ENCODE results near the gene P2RX4. TPM values are rescaled to one million over a fixed set of nuclear protein-coding genes. Genes with fewer than 3 reads are reported as not detected.

P2RX4 gene
- total and polyA plus RNA-seq, 9 donors = 17.8 to 46.7 (median 26.6) TPM

DNA sequence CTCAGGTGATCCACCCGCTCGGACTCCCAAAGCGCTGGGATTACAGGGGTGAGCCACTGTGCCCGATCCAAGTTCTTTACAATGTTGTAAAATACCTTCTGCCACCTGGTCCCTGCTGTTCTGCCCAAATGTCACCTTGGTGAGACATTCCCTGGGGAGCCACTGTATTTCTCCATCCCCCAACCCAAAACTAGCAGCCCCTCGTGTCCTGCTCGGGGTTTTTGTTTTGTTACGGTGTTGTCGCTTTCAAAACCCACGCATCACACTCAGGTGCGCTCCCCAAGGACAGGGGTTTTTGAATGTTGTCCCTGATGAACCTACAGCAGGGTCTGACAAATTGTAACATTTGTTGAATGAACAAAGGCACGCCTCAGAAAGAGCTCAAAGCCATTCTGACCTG is 49.1 kb downstream of the P2RX4 start:
- no peak for DNase-seq

GRCh38 chr12:121260091-121260490 is 50.2 kb downstream of the P2RX4 start:
- Histone ChIP-seq H3K27ac (no peak overlapping the region), H3K27me3 (no peaks in the 10 kb centered on the region), H3K4me3 (no peak overlapping the region), H3K4me1 (ENCODE audit: insufficient read depth) (no peaks in the 10 kb centered on the region), H3K9me3 (no peaks in the 10 kb centered on the region), H3K36me3 (no peaks in the 10 kb centered on the region)
- intact Hi-C loops (cut with DNase I) = no loop called here
- WGBS, 3 donors = 84 to 87% (median 85%) methylated on average over 7 of the region's 7 CpGs
- DNase-seq = no peak
- TF ChIP-seq CTCF (IDR thresholded peaks at IDR 0.05) = no peak

More for the DNA sequence above, 49.1 kb downstream of the P2RX4 start:
- no peak overlapping the region for H3K4me3 ChIP-seq
- no peaks in the 10 kb centered on the region for H3K9me3 ChIP-seq
- H3K27ac ChIP-seq = no peak overlapping the region
- H3K36me3 ChIP-seq = no peaks in the 10 kb centered on the region
- WGBS, 3 donors = 95 to 96% (median 96%) methylated on average over 11 of the region's 11 CpGs
- H3K27me3 ChIP-seq = no peaks in the 10 kb centered on the region
- intact Hi-C loops (cut with DNase I) = no loop called here
- no peaks in the 10 kb centered on the region for H3K4me1 ChIP-seq (ENCODE audit: insufficient read depth)
- TF ChIP-seq POLR2A (IDR thresholded peaks at IDR 0.05) = no peak
- no peak for TF ChIP-seq CTCF (IDR thresholded peaks at IDR 0.05)
- no peak for TF ChIP-seq EP300 (IDR thresholded peaks at IDR 0.05)

DNA sequence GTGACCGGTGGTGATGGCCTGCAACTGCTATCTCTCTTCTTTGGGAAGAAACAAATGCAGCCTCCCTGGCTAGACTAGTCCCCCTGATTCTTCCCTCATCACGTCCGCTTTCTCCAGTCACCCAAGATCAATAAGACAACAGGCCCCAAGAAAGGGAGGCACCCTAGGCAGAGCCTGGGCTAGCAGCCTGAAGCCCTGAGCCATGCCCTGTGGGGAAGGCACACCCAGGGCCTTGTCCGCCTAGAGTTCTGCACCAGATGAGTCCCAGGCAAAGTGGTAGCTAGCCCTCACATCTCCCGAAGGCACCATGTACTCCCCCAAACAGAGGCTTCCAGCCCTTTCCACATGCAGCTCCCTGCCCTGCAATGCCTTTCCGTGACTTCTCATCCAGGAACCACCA is 51.5 kb downstream of the P2RX4 start:
- no peak overlapping the region for H3K27ac ChIP-seq
- WGBS, 3 donors = 78 to 86% (median 83%) methylated on average over 6 of the region's 6 CpGs
- no peaks in the 10 kb centered on the region for H3K4me1 ChIP-seq (ENCODE audit: insufficient read depth)
- H3K4me3 ChIP-seq = no peak overlapping the region
- no peaks in the 10 kb centered on the region for H3K36me3 ChIP-seq
- H3K27me3 ChIP-seq = no peaks in the 10 kb centered on the region
- no peak for TF ChIP-seq EP300 (IDR thresholded peaks at IDR 0.05)
- no peaks in the 10 kb centered on the region for H3K9me3 ChIP-seq
- DNase-seq = no peak
- intact Hi-C loops (cut with DNase I) = no loop called here

DNA sequence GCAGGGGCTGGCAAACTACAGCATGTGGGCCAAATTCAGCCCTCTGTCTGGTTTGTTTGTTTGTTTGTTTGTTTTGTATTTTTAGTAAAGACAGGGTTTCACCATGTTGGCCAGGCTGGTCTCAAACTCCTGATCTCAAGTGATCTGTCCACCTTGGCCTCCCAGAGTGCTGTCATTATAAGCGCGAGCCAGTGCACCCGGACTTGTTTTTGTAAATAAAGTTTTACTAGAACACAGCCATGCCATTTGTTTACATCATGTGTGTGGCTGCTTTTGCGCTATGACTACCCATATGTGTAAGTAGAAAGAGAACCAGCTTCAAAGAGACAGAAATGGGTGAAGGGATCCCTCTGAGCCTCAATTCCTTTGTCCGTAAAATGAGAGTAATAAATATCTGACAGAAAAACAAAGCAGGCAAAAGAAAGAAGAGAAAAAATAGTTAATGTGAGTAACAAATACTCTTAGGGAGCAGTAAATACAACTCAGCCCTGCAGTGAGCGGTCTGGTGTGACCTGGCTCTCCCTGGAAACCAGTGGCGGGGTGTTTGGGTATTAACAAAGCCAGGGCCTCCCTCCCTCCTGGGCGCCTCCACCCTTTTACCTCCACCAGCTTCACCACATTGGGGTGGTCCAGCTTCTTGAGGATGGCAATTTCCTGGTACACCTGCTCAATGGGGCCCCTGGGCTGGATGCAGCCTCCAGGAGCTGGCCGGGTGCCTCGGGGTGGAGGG is 53.4 kb downstream of the P2RX4 start:
- no peak overlapping the region for H3K27ac ChIP-seq
- H3K9me3 ChIP-seq = no peaks in the 10 kb centered on the region
- no peaks in the 10 kb centered on the region for H3K27me3 ChIP-seq
- H3K4me3 ChIP-seq = no peak overlapping the region
- no peaks in the 10 kb centered on the region for H3K4me1 ChIP-seq (ENCODE audit: insufficient read depth)
- H3K36me3 ChIP-seq = no peaks in the 10 kb centered on the region
- no peak for TF ChIP-seq EP300 (IDR thresholded peaks at IDR 0.05)
- no peak for DNase-seq
- intact Hi-C loops (cut with DNase I) = no loop called here
- 88 to 90% (median 89%) methylated on average over 10 of the region's 10 CpGs for WGBS, 3 donors

GRCh38 chr12:121264135-121264534 is 54.2 kb downstream of the P2RX4 start:
- no peak for TF ChIP-seq CTCF (IDR thresholded peaks at IDR 0.05)
- TF ChIP-seq EP300 (IDR thresholded peaks at IDR 0.05) = no peak
- no peak for TF ChIP-seq POLR2A (IDR thresholded peaks at IDR 0.05)
- Histone ChIP-seq H3K27ac (no peak overlapping the region), H3K36me3 (no peaks in the 10 kb centered on the region), H3K4me1 (ENCODE audit: insufficient read depth) (no peaks in the 10 kb centered on the region), H3K27me3 (no peaks in the 10 kb centered on the region), H3K4me3 (no peak overlapping the region), H3K9me3 (no peaks in the 10 kb centered on the region)
- DNase-seq = no peak
- intact Hi-C loops (cut with DNase I) = no loop called here
- WGBS, 3 donors = 86 to 90% (median 89%) methylated on average over 8 of the region's 8 CpGs
